Astrocyte (in vitro differentiated cells and primary cell): ENCODE measurements around the gene PALM3.

Source experiments
- CTCF ChIP-seq: IDR thresholded peaks from 2 replicates; pipeline ENCODE4 v1.5.1; 2011; ENCODE audit warnings: low read depth, mild to moderate bottlenecking, inconsistent platforms, low read length, moderate library complexity; ENCODE audit not compliant: insufficient read depth
- EZH2 ChIP-seq: IDR thresholded peaks from 2 replicates; pipeline ENCODE4 v1.6.1; 2012; ENCODE audit warnings: mild to moderate bottlenecking, low read length, inconsistent platforms; ENCODE audit not compliant: insufficient read depth

- no peak for TF ChIP-seq CTCF
- no peak for TF ChIP-seq EZH2
Measured at GRCh38 chr19:14066134-14066533, 4.3 kb upstream of the PALM3 start.
